Naive thymus-derived CD4-positive, alpha-beta T cell (primary cell): ENCODE results near the gene SREBF2. TPM values are rescaled to one million over a fixed set of nuclear protein-coding genes. Genes with fewer than 3 reads are reported as not detected.

Experiments used
- ATAC-seq: fragments of 150-1000 bp; cut with Tn5 transposase; 2 replicates; pipeline ENCODE4 v1.10.0; 2021; ENCODE audit warnings: mild to moderate bottlenecking, moderate library complexity
- CTCF ChIA-PET: fragments of 350-600 bp; sonication (Branson Sonifier 250); formaldehyde crosslinking; loops from one replicate; lab custom pipeline; 2021; ENCODE audit warnings: antibody characterized with exemption; lab: Charles Lee
- POLR2A ChIA-PET: fragments of 350-600 bp; sonication (Branson Sonifier 250); formaldehyde crosslinking; loops from one replicate; lab custom pipeline; 2021; ENCODE audit warnings: antibody characterized with exemption, inconsistent platforms; lab: Charles Lee
- DNase-seq, 9 donors: peaks; one replicate each; pipeline versions ENCODE4 v3.0.0 to v3.0.0-alpha.2; 2020 to 2022; ENCODE audit warnings: mixed read lengths in 1 of 9
- H3K27ac ChIP-seq: one replicate; pipeline ENCODE4 v1.7.0; 2013; ENCODE audit warnings: mild to moderate bottlenecking, low read depth, low read length, moderate library complexity
- H3K27me3 ChIP-seq, 2 donors: one replicate each; pipeline ENCODE4 v1.7.0; 2013; ENCODE audit warnings: low read length in 2 of 2, mild to moderate bottlenecking in 2 of 2, moderate library complexity in 2 of 2; ENCODE audit not compliant: control insufficient read depth in 2 of 2, insufficient read depth in 2 of 2
- H3K36me3 ChIP-seq, 3 experiments: 1 replicate in 2 of 3; 2 replicates in 1 of 3; pipeline ENCODE4 v1.7.0; 2013; ENCODE audit warnings: low read length in 3 of 3, mild to moderate bottlenecking in 3 of 3, moderate library complexity in 1 of 3; ENCODE audit not compliant: insufficient read depth in 3 of 3, control insufficient read depth in 2 of 3
- H3K4me1 ChIP-seq, 2 donors: one replicate each; pipeline ENCODE4 v1.7.0; 2013; ENCODE audit warnings: low read length in 2 of 2, mild to moderate bottlenecking in 2 of 2, moderate library complexity in 1 of 2; ENCODE audit not compliant: control insufficient read depth in 2 of 2, insufficient read depth in 2 of 2
- H3K4me3 ChIP-seq: 2 replicates; pipeline ENCODE4 v1.7.0; 2013; ENCODE audit warnings: mild to moderate bottlenecking, low read length
- H3K9me3 ChIP-seq, 3 experiments: 1 replicate in 2 of 3; 2 replicates in 1 of 3; pipeline ENCODE4 v1.7.0; 2013; ENCODE audit warnings: low read length in 3 of 3; ENCODE audit not compliant: control insufficient read depth in 2 of 3
- H3K27ac Mint-ChIP-seq, 9 donors: one replicate each; pipeline ENCODE4 v1.8.0; 2020 to 2022; ENCODE audit warnings: mixed read lengths in 9 of 9, mild to moderate bottlenecking in 8 of 9, moderate library complexity in 5 of 9, inconsistent platforms in 2 of 9
- H3K27me3 Mint-ChIP-seq, 5 donors: one replicate each; pipeline ENCODE4 v1.8.0; 2021 to 2022; ENCODE audit warnings: mixed read lengths in 5 of 5, mild to moderate bottlenecking in 1 of 5
- H3K36me3 Mint-ChIP-seq, 5 donors: one replicate each; pipeline ENCODE4 v1.8.0; 2020 to 2022; ENCODE audit warnings: mixed read lengths in 5 of 5, mild to moderate bottlenecking in 3 of 5, inconsistent platforms in 1 of 5
- H3K4me1 Mint-ChIP-seq, 7 donors: one replicate each; pipeline ENCODE4 v1.8.0; 2020 to 2022; ENCODE audit warnings: mixed read lengths in 7 of 7, mild to moderate bottlenecking in 3 of 7, inconsistent platforms in 1 of 7
- H3K4me3 Mint-ChIP-seq, 10 donors: one replicate each; pipeline ENCODE4 v1.8.0; 2020 to 2022; ENCODE audit warnings: mild to moderate bottlenecking in 10 of 10, mixed read lengths in 10 of 10, moderate library complexity in 6 of 10, inconsistent platforms in 2 of 10
- H3K9me3 Mint-ChIP-seq, 11 donors: one replicate each; pipeline ENCODE4 v1.8.0; 2020 to 2022; ENCODE audit warnings: mixed read lengths in 11 of 11, mild to moderate bottlenecking in 4 of 11, inconsistent platforms in 1 of 11, moderate library complexity in 1 of 11
- intact Hi-C, 2 donors: fragments of 100-400 bp; cut with micrococcal nuclease; formaldehyde crosslinking; loops; one replicate each; pipeline ENCODE4 v1.15.1; 2023
- polyA plus RNA-seq, 2 donors: library from polyadenylated mRNA; unstranded; fragments of 300-500 nt; fragmentation: Illumina TruSeq; gene quantifications; one replicate each; pipeline ENCODE4 v1.2.3, GENCODE V29; 2021
- total RNA-seq, 6 experiments: library from RNA in 5 of 6; stranded (reverse) in 5 of 6; gene quantifications; 1 replicate in 5 of 6; 2 replicates in 1 of 6; pipeline ENCODE4 v1.2.3 and lab custom pipeline; 2021 to 2026

The SREBF2 gene
- total and polyA plus RNA-seq, 7 experiments from 2014 or later = 17.4 to 117 (median 84.0) TPM

GRCh38 chr22:41818011-41818410 lies 14.9 kb upstream of the SREBF2 start:
- Histone ChIP-seq H3K4me3 (no peak overlapping the region), H3K27me3 (no peaks in the 10 kb centered on the region), H3K4me1 (no peaks in the 10 kb centered on the region), H3K27ac (no peak overlapping the region), H3K36me3 (peaks cover 3 to 27% (median 13%) of the 10 kb centered on the region in 3 experiments), H3K9me3 (no peaks in the 10 kb centered on the region)
- Mint-ChIP-seq H3K4me1 (peaks cover 4 to 25% (median 10%) of the 10 kb centered on the region in 7 donors), H3K4me3 (no peak overlapping the region), H3K27me3 (no peaks in the 10 kb centered on the region), H3K27ac (no peak overlapping the region), H3K36me3 (peaks cover 0 to 19% (median 3%) of the 10 kb centered on the region in 5 donors), H3K9me3 (peaks cover 0 to 1% (median 0%) of the 10 kb centered on the region in 11 donors)
- DNase-seq = no peak
- no peak for ATAC-seq
- ChIA-PET CTCF (interaction anchor here (0.7 to 1.4 kb wide), 2 partner anchors 123 to 836 kb away, joined by 3 to 4 read pairs; no protein-coding TSS in a partner anchor), POLR2A (interaction anchor here (0.9 to 1.6 kb wide), 2 partner anchors 15 to 17 kb away, joined by 4 to 6 read pairs; partner anchors contain the start of genes CCDC134 and SREBF2)
- intact Hi-C loops = no loop called here

GRCh38 chr22:41818596-41818995 lies 14.3 kb upstream of the SREBF2 start:
- Histone ChIP-seq H3K4me1 (no peaks in the 10 kb centered on the region), H3K27me3 (no peaks in the 10 kb centered on the region), H3K36me3 (peaks cover 0 to 24% (median 11%) of the 10 kb centered on the region in 3 experiments), H3K4me3 (no peak overlapping the region), H3K27ac (no peak overlapping the region), H3K9me3 (no peaks in the 10 kb centered on the region)
- ATAC-seq = no peak
- H3K27me3 Mint-ChIP-seq = no peaks in the 10 kb centered on the region
- intact Hi-C loops = no loop called here
- ChIA-PET POLR2A (interaction anchor here (0.9 to 1.6 kb wide), 3 partner anchors 14 to 37 kb away, joined by 3 to 6 read pairs (median 4); partner anchors contain the start of genes CCDC134 and SREBF2), CTCF (interaction anchor here (0.7 to 1.4 kb wide), 2 partner anchors 122 to 835 kb away, joined by 3 to 4 read pairs; no protein-coding TSS in a partner anchor)
- H3K4me3 Mint-ChIP-seq = no peak overlapping the region
- no peak for DNase-seq
- peaks cover 0 to 1% (median 0%) of the 10 kb centered on the region in 11 donors for H3K9me3 Mint-ChIP-seq
- peaks cover 0 to 17% (median 3%) of the 10 kb centered on the region in 5 donors for H3K36me3 Mint-ChIP-seq
- no peak overlapping the region for H3K27ac Mint-ChIP-seq
- H3K4me1 Mint-ChIP-seq = peaks cover 5 to 25% (median 15%) of the 10 kb centered on the region in 7 donors

GRCh38 chr22:41819257-41819656 lies 13.6 kb upstream of the SREBF2 start:
- Histone ChIP-seq H3K4me1 (no peaks in the 10 kb centered on the region), H3K9me3 (no peaks in the 10 kb centered on the region), H3K27me3 (no peaks in the 10 kb centered on the region), H3K27ac (no peak overlapping the region), H3K36me3 (peaks cover 0 to 25% (median 7%) of the 10 kb centered on the region in 3 experiments), H3K4me3 (no peak overlapping the region)
- H3K4me1 Mint-ChIP-seq = peaks cover 5 to 29% (median 15%) of the 10 kb centered on the region in 7 donors
- POLR2A ChIA-PET = interaction anchor here (0.9 to 1.6 kb wide), 2 partner anchors 18 to 38 kb away, joined by 3 to 6 read pairs; partner anchors contain the start of gene CCDC134
- CTCF ChIA-PET = no interaction called here
- DNase-seq = no peak
- H3K4me3 Mint-ChIP-seq = no peak overlapping the region
- H3K27ac Mint-ChIP-seq = peak overlapping the region in 3 of 9 donors; percentile 15 to 67 (median 67)
- H3K9me3 Mint-ChIP-seq = peaks cover 0 to 1% (median 0%) of the 10 kb centered on the region in 11 donors
- peaks cover 0 to 20% (median 7%) of the 10 kb centered on the region in 5 donors for H3K36me3 Mint-ChIP-seq
- no peak for ATAC-seq
- H3K27me3 Mint-ChIP-seq = no peaks in the 10 kb centered on the region
- intact Hi-C loops = no loop called here

- intact Hi-C loops = no loop called here
- Histone ChIP-seq H3K27me3 (no peaks in the 10 kb centered on the region), H3K36me3 (peaks cover 0 to 27% (median 5%) of the 10 kb centered on the region in 3 experiments), H3K4me3 (no peak overlapping the region), H3K4me1 (no peaks in the 10 kb centered on the region), H3K9me3 (no peaks in the 10 kb centered on the region), H3K27ac (no peak overlapping the region)
- ChIA-PET CTCF (interaction anchor here (0.6 kb wide), 1 partner anchor 135 kb away, joined by 4 read pairs; no protein-coding TSS in a partner anchor), POLR2A (interaction anchor here (0.6 to 2.9 kb wide), 3 partner anchors 11 to 202 kb away, joined by 3 to 11 read pairs (median 4); partner anchors contain the start of gene SREBF2)
- H3K9me3 Mint-ChIP-seq = peaks cover 0 to 1% (median 0%) of the 10 kb centered on the region in 11 donors
- peaks cover 0 to 20% (median 7%) of the 10 kb centered on the region in 5 donors for H3K36me3 Mint-ChIP-seq
- DNase-seq = no peak
- no peak overlapping the region for H3K4me3 Mint-ChIP-seq
- no peaks in the 10 kb centered on the region for H3K27me3 Mint-ChIP-seq
- H3K27ac Mint-ChIP-seq = peak overlapping the region in 7 of 9 donors; percentile 6 to 84 (median 46)
- no peak for ATAC-seq
- H3K4me1 Mint-ChIP-seq = peaks cover 5 to 30% (median 15%) of the 10 kb centered on the region in 7 donors
Measured at GRCh38 chr22:41820447-41820846, 12.5 kb upstream of the SREBF2 start.

GRCh38 chr22:41821471-41822316 lies 11.2 kb upstream of the SREBF2 start:
- ATAC-seq (no peak), DNase-seq (no peak)
- ChIA-PET POLR2A (interaction anchor here (0.6 to 2.9 kb wide), 4 partner anchors 10 to 124 kb away, joined by 3 to 11 read pairs (median 6); partner anchors contain the start of gene SREBF2), CTCF (interaction anchor here (0.6 to 1.9 kb wide), 13 partner anchors 13 to 125 kb away, joined by 3 to 15 read pairs (median 5); partner anchors contain the start of genes CENPM and MEI1)
- Mint-ChIP-seq H3K4me3 (no peak overlapping the region), H3K4me1 (peaks cover 5 to 31% (median 15%) of the 10 kb centered on the region in 7 donors), H3K36me3 (peaks cover 0 to 20% (median 7%) of the 10 kb centered on the region in 5 donors), H3K27ac (peak overlapping the region; percentile 35 to 90 (median 76)), H3K27me3 (no peaks in the 10 kb centered on the region), H3K9me3 (peaks cover 0 to 1% (median 0%) of the 10 kb centered on the region in 11 donors)
- H3K27ac ChIP-seq = peak overlapping the region; percentile 4
- H3K27me3 ChIP-seq = no peaks in the 10 kb centered on the region
- no peaks in the 10 kb centered on the region for H3K4me1 ChIP-seq
- no peaks in the 10 kb centered on the region for H3K9me3 ChIP-seq
- intact Hi-C loops = loop anchor here (1.0 to 2.0 kb wide), 6 partner anchors 12 to 615 kb away; partner anchors contain the start of gene SREBF2 (in 1 of the 2)
- peaks cover 0 to 29% (median 5%) of the 10 kb centered on the region in 3 experiments for H3K36me3 ChIP-seq
- no peak overlapping the region for H3K4me3 ChIP-seq
